HepG2 (cell line): Measurements from ENCODE around the gene ABHD2.

ENCODE experiments used
- CTCF ChIP-seq: sonication (generic); formaldehyde crosslinking; IDR thresholded peaks from 2 replicates; pipeline ENCODE4 v1.5.0; 2020; ENCODE audit warnings: mild to moderate bottlenecking, missing genetic modification reagents, moderate library complexity
- IRF2 ChIP-seq: IDR thresholded peaks from 2 replicates; pipeline ENCODE4 v1.6.1; 2018; ENCODE audit warnings: missing genetic modification reagents, missing compliant biosample characterization
- JUND ChIP-seq: sonication (generic); formaldehyde crosslinking; IDR thresholded peaks from 2 replicates; pipeline ENCODE4 v1.8.0; 2022; ENCODE audit warnings: mild to moderate bottlenecking, missing genetic modification reagents
- MTA3 ChIP-seq: sonication (generic); formaldehyde crosslinking; IDR thresholded peaks from 2 replicates; pipeline ENCODE4 v1.4.0; 2020; ENCODE audit warnings: missing genetic modification reagents
- NR3C1 ChIP-seq: sonication (generic); formaldehyde crosslinking; IDR thresholded peaks from 2 replicates; pipeline ENCODE4 v1.4.0; 2020; ENCODE audit warnings: missing genetic modification reagents
- POLR2AphosphoS5 ChIP-seq: IDR thresholded peaks from 2 replicates; pipeline ENCODE4 v1.6.1; 2012; ENCODE audit warnings: low read depth, low read length
- ZBTB39 ChIP-seq: sonication (generic); formaldehyde crosslinking; IDR thresholded peaks from 2 replicates; pipeline ENCODE4 v1.5.0; 2020; ENCODE audit warnings: missing genetic modification reagents
- ZKSCAN5 ChIP-seq: sonication (generic); formaldehyde crosslinking; IDR thresholded peaks from 2 replicates; pipeline ENCODE4 v1.5.1; 2020; ENCODE audit warnings: mild to moderate bottlenecking, missing genetic modification reagents
- ZNF678 ChIP-seq: sonication (generic); formaldehyde crosslinking; IDR thresholded peaks from 2 replicates; pipeline ENCODE4 v1.4.0; 2020; ENCODE audit warnings: mild to moderate bottlenecking, missing genetic modification reagents

- TF ChIP-seq NR3C1 (CRISPR knock-in tag) (no peak), JUND (CRISPR knock-in tag) (no peak), POLR2AphosphoS5 (no peak), ZKSCAN5 (CRISPR knock-in tag) (no peak), IRF2 (CRISPR knock-in tag) (no peak), ZBTB39 (CRISPR knock-in tag) (no peak), MTA3 (no peak), ZNF678 (CRISPR knock-in tag) (no peak), CTCF (CRISPR knock-in tag) (peak; percentile 94)
Measured at GRCh38 chr15:89206908-89207331, 118.7 kb downstream of the ABHD2 start.
